RWPE2 (cell line): ENCODE results near the gene MYO1D.

ENCODE experiments used
- ATAC-seq: fragments of 200-7000 bp; cut with Tn5 transposase; 3 replicates; pipeline ENCODE4 v1.9.1; 2021; ENCODE audit warnings: low read depth
- DNase-seq: peaks from one replicate; pipeline ENCODE4 v3.0.0-alpha.2; 2020; ENCODE audit warnings: low spot score
- H3K27ac ChIP-seq: fragments of 450-650 bp; 2 replicates; pipeline ENCODE4 v1.5.1; 2017; ENCODE audit warnings: mild to moderate bottlenecking; ENCODE audit not compliant: poor library complexity, severe bottlenecking
- H3K27me3 ChIP-seq: fragments of 250-450 bp; sonication (Bioruptor Pico); 2 replicates; pipeline ENCODE4 v1.5.1; 2021; ENCODE audit warnings: mild to moderate bottlenecking, moderate library complexity; ENCODE audit not compliant: insufficient read depth, poor library complexity, severe bottlenecking
- H3K36me3 ChIP-seq: fragments of 250-450 bp; sonication (Bioruptor Pico); 2 replicates; pipeline ENCODE4 v1.5.1; 2020; ENCODE audit warnings: low read depth, mild to moderate bottlenecking, moderate library complexity
- H3K4me1 ChIP-seq: fragments of 250-450 bp; sonication (Bioruptor Pico); 2 replicates; pipeline ENCODE4 v1.5.1; 2021; ENCODE audit warnings: mild to moderate bottlenecking, moderate library complexity; ENCODE audit not compliant: insufficient read depth, poor library complexity, severe bottlenecking
- H3K4me3 ChIP-seq: fragments of 250-450 bp; sonication (Bioruptor Pico); 2 replicates; pipeline ENCODE4 v1.5.1; 2021; ENCODE audit warnings: mild to moderate bottlenecking, moderate library complexity; ENCODE audit not compliant: severe bottlenecking
- H3K9me3 ChIP-seq: fragments of 250-450 bp; sonication (Bioruptor Pico); 2 replicates; pipeline ENCODE4 v1.5.1; 2021; ENCODE audit warnings: mild to moderate bottlenecking, moderate library complexity; ENCODE audit not compliant: severe bottlenecking
- TF ChIP-seq, protein P1 (sequence below): fragments of 450-650 bp; IDR thresholded peaks from one replicate; pipeline ENCODE4 v1.5.1; 2017; ENCODE audit warnings: mild to moderate bottlenecking, moderate library complexity; ENCODE audit not compliant: poor library complexity, severe bottlenecking

Gene MYO1D

GRCh38 chr17:32636598-32637218, 240.2 kb downstream of the MYO1D start:
- no peak for ATAC-seq
- H3K27me3 ChIP-seq: no peaks in the 10 kb centered on the region
- H3K4me1 ChIP-seq: no peaks in the 10 kb centered on the region
- no peak for DNase-seq
- H3K9me3 ChIP-seq: no peaks in the 10 kb centered on the region
- no peak overlapping the region for H3K27ac ChIP-seq
- peaks cover 5% of the 10 kb centered on the region; the same call in 1 of the 2 replicates for H3K36me3 ChIP-seq
- H3K4me3 ChIP-seq: no peak overlapping the region
- TF ChIP-seq, protein P1, sequence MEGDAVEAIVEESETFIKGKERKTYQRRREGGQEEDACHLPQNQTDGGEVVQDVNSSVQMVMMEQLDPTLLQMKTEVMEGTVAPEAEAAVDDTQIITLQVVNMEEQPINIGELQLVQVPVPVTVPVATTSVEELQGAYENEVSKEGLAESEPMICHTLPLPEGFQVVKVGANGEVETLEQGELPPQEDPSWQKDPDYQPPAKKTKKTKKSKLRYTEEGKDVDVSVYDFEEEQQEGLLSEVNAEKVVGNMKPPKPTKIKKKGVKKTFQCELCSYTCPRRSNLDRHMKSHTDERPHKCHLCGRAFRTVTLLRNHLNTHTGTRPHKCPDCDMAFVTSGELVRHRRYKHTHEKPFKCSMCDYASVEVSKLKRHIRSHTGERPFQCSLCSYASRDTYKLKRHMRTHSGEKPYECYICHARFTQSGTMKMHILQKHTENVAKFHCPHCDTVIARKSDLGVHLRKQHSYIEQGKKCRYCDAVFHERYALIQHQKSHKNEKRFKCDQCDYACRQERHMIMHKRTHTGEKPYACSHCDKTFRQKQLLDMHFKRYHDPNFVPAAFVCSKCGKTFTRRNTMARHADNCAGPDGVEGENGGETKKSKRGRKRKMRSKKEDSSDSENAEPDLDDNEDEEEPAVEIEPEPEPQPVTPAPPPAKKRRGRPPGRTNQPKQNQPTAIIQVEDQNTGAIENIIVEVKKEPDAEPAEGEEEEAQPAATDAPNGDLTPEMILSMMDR: no peak

DNA sequence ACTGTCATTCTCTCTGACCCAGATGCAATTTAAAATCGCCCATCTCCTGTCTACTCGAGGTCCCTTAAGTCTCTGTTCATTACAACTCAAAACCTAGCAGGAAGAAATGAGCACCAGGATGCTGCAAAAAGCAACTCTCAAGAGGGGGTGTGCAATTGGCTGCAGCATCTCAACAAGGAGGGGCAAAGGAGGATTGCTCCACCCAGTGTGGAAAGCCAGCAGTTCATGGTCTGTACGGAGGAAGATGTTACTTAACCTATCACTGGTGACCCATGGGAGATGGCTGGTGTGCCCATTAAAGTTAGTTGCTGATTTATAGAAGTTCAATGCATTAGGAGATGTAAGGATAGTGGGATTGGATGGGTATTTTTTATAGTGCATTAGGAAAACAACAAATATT, 242.8 kb downstream of the MYO1D start:
- ATAC-seq: no peak
- H3K9me3 ChIP-seq: no peaks in the 10 kb centered on the region
- TF ChIP-seq, protein P1: no peak

DNA sequence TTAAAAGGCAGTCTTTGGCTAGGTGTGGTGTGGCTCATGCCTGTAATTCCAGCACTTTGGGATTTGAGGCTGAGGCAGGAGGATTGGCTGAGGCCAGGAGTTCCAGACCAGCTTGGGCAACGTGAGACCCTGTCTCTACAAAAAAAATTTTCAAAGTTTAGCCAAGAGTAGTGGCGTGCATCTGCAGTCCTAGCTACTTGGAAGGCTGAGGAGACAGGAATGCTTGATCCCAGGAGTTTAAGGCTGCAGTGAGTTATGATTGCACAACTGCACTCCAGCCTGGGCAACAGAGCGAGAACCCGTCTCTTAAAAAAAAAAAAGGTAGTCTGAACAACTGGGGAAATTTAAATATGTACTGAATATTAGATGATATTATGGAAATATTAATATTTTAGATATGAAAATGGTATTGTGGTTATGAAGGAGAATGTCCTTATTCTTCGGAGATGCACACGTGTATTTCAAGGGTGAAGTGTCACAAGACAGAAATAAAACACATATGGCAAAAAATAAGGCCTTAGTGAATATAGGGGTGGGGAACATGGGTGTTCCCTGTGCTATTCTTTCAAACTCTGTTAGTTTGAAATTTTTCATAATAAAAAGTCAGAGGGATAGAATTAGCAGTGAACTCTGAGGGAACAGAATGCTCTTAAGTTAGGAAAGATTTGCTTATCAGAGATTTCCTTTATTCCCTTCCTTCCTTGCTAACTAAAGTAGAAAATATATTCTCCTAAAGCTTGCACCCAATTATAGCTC, 245.4 kb downstream of the MYO1D start:
- Histone ChIP-seq H3K4me3 (no peak overlapping the region), H3K9me3 (no peaks in the 10 kb centered on the region), H3K27me3 (no peaks in the 10 kb centered on the region), H3K4me1 (no peaks in the 10 kb centered on the region), H3K27ac (no peak overlapping the region), H3K36me3 (no peaks in the 10 kb centered on the region)
- DNase-seq (no peak), ATAC-seq (no peak)
- TF ChIP-seq, protein P1: no peak

More for the DNA sequence above, 242.8 kb downstream of the MYO1D start:
- Histone ChIP-seq H3K27me3 (no peaks in the 10 kb centered on the region), H3K4me3 (no peak overlapping the region), H3K27ac (no peak overlapping the region), H3K36me3 (peaks cover 5% of the 10 kb centered on the region; the same call in 1 of the 2 replicates), H3K4me1 (no peaks in the 10 kb centered on the region)
- DNase-seq: no peak

- H3K4me3 ChIP-seq: no peak overlapping the region
- no peak overlapping the region for H3K27ac ChIP-seq
- no peaks in the 10 kb centered on the region for H3K27me3 ChIP-seq
- H3K9me3 ChIP-seq: no peaks in the 10 kb centered on the region
- H3K36me3 ChIP-seq: no peaks in the 10 kb centered on the region
- no peaks in the 10 kb centered on the region for H3K4me1 ChIP-seq
- TF ChIP-seq, protein P1: no peak
- DNase-seq (no peak), ATAC-seq (no peak)
Observed at GRCh38 chr17:32629563-32630190, 247.2 kb downstream of the MYO1D start.
